A673 (cell line): Measurements from ENCODE around the gene PASK.

Experiments used
- EZH2 ChIP-seq: fragments of 200-600 bp; sonication (generic); IDR thresholded peaks from 2 replicates; pipeline ENCODE4 v1.6.1; 2017; ENCODE audit warnings: borderline replicate concordance, low read depth, mild to moderate bottlenecking, mixed read lengths, antibody characterized with exemption, low read length; ENCODE audit not compliant: poor library complexity, severe bottlenecking
- TF ChIP-seq, protein P1 (sequence below): fragments of 300-800, 200-600 bp; sonication (generic); conservative IDR thresholded peaks from 2 replicates; pipeline ENCODE4 v1.5.1; 2017; ENCODE audit warnings: low read depth, mild to moderate bottlenecking, antibody characterized with exemption, low read length, moderate library complexity, mixed read lengths

DNA sequence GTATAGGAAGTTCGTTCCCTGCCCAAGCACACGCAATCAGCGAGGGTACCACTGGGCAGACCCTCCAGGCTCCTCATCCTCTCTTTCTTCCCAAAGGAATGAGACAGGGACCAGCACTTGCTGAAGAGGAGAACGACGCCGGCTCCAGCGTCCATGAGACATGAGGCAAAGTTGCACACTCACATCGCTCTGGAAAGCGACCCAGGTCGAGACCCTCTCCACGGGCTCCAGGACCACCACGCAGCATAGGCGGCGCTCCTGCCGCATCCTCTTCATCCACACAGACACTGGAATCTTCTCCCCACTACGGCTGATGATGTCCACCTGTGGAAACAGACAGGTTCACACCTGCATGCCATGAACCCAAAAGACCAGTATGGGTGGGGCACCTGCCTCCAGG is 10.8 kb downstream of the PASK start:
- TF ChIP-seq, protein P1, sequence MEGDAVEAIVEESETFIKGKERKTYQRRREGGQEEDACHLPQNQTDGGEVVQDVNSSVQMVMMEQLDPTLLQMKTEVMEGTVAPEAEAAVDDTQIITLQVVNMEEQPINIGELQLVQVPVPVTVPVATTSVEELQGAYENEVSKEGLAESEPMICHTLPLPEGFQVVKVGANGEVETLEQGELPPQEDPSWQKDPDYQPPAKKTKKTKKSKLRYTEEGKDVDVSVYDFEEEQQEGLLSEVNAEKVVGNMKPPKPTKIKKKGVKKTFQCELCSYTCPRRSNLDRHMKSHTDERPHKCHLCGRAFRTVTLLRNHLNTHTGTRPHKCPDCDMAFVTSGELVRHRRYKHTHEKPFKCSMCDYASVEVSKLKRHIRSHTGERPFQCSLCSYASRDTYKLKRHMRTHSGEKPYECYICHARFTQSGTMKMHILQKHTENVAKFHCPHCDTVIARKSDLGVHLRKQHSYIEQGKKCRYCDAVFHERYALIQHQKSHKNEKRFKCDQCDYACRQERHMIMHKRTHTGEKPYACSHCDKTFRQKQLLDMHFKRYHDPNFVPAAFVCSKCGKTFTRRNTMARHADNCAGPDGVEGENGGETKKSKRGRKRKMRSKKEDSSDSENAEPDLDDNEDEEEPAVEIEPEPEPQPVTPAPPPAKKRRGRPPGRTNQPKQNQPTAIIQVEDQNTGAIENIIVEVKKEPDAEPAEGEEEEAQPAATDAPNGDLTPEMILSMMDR = no peak
- TF ChIP-seq EZH2 = no peak
